Pancreas (tissue), 10 donors: ENCODE results near the gene TFPI2. TPM values are rescaled to one million over a fixed set of nuclear protein-coding genes. Genes with fewer than 3 reads are reported as not detected.
"Not testable (repeated sequence)": the region's sequence is repeated elsewhere in the genome, so short reads cannot be mapped to it uniquely, and the experiment has no call there.

Experiments
- ATAC-seq, 4 donors: fragments of 200-7000 bp; cut with Tn5 transposase; one replicate each; pipeline versions ENCODE4 v1.8.0 to v1.9.1; 2020; ENCODE audit warnings: mild to moderate bottlenecking in 4 of 4, moderate library complexity in 4 of 4
- DNase-seq, 6 donors: peaks; one replicate each; pipeline ENCODE4 v3.0.0-alpha.2; 2020
- FAIRE-seq: peaks from 2 replicates; lab custom pipeline; 2012; peaks lifted over from hg19 to GRCh38; lab: Jason Lieb, UNC
- H3K27ac ChIP-seq, 4 donors: fragments of 200-600 bp; sonication (generic); 1 replicate in 3 of 4; 2 replicates in 1 of 4; pipeline versions ENCODE4 v1.5.0 to v1.8.0; 2020
- H3K27me3 ChIP-seq, 4 donors: fragments of 200-600 bp; one replicate each; pipeline ENCODE4 v1.8.0; 2021
- H3K36me3 ChIP-seq, 3 donors: fragments of 200-600 bp; sonication (generic) in 1 of 3; one replicate each; pipeline versions ENCODE4 v1.5.0 to v1.8.0; 2020 to 2021
- H3K4me1 ChIP-seq, 3 donors: fragments of 200-600 bp; one replicate each; pipeline ENCODE4 v1.8.0; 2021
- H3K4me3 ChIP-seq, 4 donors: fragments of 200-600 bp; sonication (generic) in 2 of 4; one replicate each; pipeline versions ENCODE4 v1.5.0 to v1.8.0; 2020 to 2021
- H3K9me3 ChIP-seq, 4 donors: fragments of 200-600 bp; one replicate each; pipeline ENCODE4 v1.8.0; 2021
- WGBS, 2 donors: extraction: QIAGEN DNeasy Blood & Tissue Kit; methylation state at CpG; one replicate each; pipeline ENCODE4 v1.1.7; 2013; 5-methylcytosine and 5-hydroxymethylcytosine counted together
- intact Hi-C, 3 donors: fragments of 100-400 bp; cut with DNase I; formaldehyde crosslinking; loops; one replicate each; pipeline versions ENCODE4 v1.11.1 to v1.14.2; 2022
- polyA plus RNA-seq, 2 donors: library from polyadenylated mRNA; stranded (reverse); fragments of 200-250 nt; gene quantifications; one replicate each; pipeline ENCODE4 v1.2.3, GENCODE V29; 2013
- total RNA-seq, 6 donors: library from RNA; stranded (reverse); fragmentation: NEBNext Ultra II Directional in 4 of 6; extraction: Animal tissue kit (Norgen Biotek cat#: 25700) in 4 of 6; gene quantifications; one replicate each; pipeline versions ENCODE4 v1.2.1 to v1.2.4, GENCODE V29; 2021 to 2023
- TF ChIP-seq, protein P1 (sequence below), 4 donors: fragments of 200-600 bp; sonication (generic) in 3 of 4; IDR thresholded peaks; one replicate each; pipeline versions ENCODE4 v1.5.0 to v1.8.0; 2021; ENCODE audit warnings: antibody characterized with exemption in 4 of 4
- donor health status: healthy with polysubstance abuse.
- donor health status: DM: no; HTN: no; CAD: no; lungs with moderate emphysema.
- donor health status: DM: no; HTN: no; CAD: no.
- donor health status: control.
- donor health status: control.
- donor health status: Bipolar disorder and iron deficiency.
- donor health status: DM: yes; HTN: yes; CAD: no.
- donor health status: DM: no; HTN: no; CAD: no.
- donor health status: DM: no; HTN: no; CAD: no.
- donor health status: DM: yes; HTN: yes; CAD: no.

Gene TFPI2
- total and polyA plus RNA-seq, 8 donors, result 11.8 to 49.2 (median 19.5) TPM

- Histone ChIP-seq H3K36me3 (no peaks in the 10 kb centered on the region), H3K4me1 (no peaks in the 10 kb centered on the region), H3K27me3 (peaks cover 0 to 4% (median 0%) of the 10 kb centered on the region in 4 donors), H3K4me3 (no peak overlapping the region), H3K9me3 (no peaks in the 10 kb centered on the region), H3K27ac (peak overlapping the region in 2 of 4 donors; percentile 31 to 52)
- intact Hi-C loops, result no loop called here
- ATAC-seq, result peak in 1 of 4 donors; percentile 45
- FAIRE-seq, result peak; percentile 9
- DNase-seq, result no peak
- TF ChIP-seq, protein P1, sequence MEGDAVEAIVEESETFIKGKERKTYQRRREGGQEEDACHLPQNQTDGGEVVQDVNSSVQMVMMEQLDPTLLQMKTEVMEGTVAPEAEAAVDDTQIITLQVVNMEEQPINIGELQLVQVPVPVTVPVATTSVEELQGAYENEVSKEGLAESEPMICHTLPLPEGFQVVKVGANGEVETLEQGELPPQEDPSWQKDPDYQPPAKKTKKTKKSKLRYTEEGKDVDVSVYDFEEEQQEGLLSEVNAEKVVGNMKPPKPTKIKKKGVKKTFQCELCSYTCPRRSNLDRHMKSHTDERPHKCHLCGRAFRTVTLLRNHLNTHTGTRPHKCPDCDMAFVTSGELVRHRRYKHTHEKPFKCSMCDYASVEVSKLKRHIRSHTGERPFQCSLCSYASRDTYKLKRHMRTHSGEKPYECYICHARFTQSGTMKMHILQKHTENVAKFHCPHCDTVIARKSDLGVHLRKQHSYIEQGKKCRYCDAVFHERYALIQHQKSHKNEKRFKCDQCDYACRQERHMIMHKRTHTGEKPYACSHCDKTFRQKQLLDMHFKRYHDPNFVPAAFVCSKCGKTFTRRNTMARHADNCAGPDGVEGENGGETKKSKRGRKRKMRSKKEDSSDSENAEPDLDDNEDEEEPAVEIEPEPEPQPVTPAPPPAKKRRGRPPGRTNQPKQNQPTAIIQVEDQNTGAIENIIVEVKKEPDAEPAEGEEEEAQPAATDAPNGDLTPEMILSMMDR (IDR thresholded peaks at IDR 0.05), result no peak
- 20 to 26% methylated on average over 7 of the region's 7 CpGs for WGBS, 2 donors
These were observed 24.1 kb upstream of the TFPI2 start for GRCh38 chr7:93914581-93915066.

GRCh38 chr7:93913197-93913596 is 22.6 kb upstream of the TFPI2 start:
- Histone ChIP-seq H3K4me1 (no peaks in the 10 kb centered on the region), H3K27ac (no peak overlapping the region), H3K36me3 (no peaks in the 10 kb centered on the region), H3K27me3 (no peaks in the 10 kb centered on the region), H3K9me3 (no peaks in the 10 kb centered on the region), H3K4me3 (no peak overlapping the region)
- intact Hi-C loops, result no loop called here
- ATAC-seq (no peak), DNase-seq (no peak), FAIRE-seq (no peak)
- TF ChIP-seq, protein P1 (IDR thresholded peaks at IDR 0.05), result no peak

- H3K4me1 ChIP-seq, H3K27me3 ChIP-seq, H3K9me3 ChIP-seq, FAIRE-seq, H3K27ac ChIP-seq, ATAC-seq, H3K4me3 ChIP-seq, H3K36me3 ChIP-seq, intact Hi-C loops, DNase-seq: not testable (repeated sequence)
These were observed 21.1 kb upstream of the TFPI2 start for GRCh38 chr7:93911661-93912060.

- H3K27ac ChIP-seq, H3K4me3 ChIP-seq, H3K9me3 ChIP-seq, DNase-seq, H3K4me1 ChIP-seq, intact Hi-C loops, FAIRE-seq, H3K36me3 ChIP-seq, H3K27me3 ChIP-seq: not testable (repeated sequence)
- peak in 1 of 4 donors; percentile 40 for ATAC-seq
- WGBS, 2 donors, result 55 to 68% methylated on average over 2 to 3 of the region's 3 CpGs
These were observed 20.7 kb upstream of the TFPI2 start for GRCh38 chr7:93911242-93911641.

DNA sequence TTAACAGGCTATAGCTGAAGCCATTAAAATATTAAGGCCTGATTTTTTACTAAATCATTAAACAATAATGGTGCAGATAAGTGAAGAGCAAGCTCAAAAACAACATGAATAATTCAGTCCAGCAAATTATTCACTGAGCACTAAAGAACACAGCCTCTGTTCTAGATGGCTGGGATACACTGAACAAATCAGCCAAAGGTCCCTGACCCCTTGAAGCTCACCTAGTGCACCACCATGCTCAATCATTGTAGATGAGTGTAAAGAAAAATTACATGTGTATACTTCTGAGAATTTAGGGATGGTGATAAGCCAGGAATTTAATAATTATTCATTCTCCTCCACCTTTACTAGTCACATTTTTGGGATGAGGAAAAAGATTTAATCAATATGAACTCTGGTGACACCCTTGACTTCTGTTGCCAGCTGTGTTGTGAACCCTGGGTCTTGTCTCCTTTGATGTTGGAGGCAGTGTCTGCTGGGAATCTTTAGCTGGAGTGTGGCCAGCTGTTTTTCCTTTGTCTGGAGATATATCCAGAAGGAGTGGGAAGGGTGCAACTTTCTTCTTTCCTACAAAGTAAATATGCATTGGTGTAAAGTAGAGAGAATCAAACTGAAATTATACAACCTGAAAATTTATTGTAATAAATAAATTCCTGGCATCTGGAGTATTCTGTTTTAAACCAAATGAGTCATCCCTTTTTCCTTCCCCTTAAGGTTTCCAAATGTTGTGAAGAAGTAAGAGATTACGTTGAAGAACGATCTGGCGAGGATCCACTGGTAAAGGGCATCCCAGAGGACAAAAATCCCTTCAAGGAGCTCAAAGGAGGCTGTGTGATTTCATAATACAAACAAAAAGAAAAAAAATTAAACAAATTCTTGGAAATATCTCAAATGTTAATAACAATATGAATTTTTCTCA is 19.8 kb upstream of the TFPI2 start:
- TF ChIP-seq, protein P1 (IDR thresholded peaks at IDR 0.05), result no peak
- peak in 1 of 6 donors; percentile 4 for DNase-seq

DNA sequence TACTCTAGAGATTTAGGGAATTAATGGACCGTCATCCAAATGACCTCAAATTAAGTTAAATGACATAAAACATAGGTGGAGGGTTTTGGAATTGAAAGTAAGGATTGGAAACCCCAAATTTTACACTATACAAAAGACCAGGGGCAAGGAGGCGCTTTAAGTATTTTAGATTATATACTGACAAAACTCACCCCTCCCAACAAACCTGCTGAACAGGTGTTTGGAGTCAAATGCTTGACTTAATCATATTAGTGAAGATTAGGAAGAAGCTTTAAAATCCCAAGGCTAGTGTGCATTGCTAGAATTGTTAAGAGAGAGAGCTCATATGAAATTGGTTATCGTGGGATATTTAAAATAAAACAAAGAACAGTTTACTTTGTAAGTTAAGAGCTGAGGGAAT is 15.7 kb upstream of the TFPI2 start, which contains the start of gene GNGT1:
Gene GNGT1, plus strand, starts transcription at position 301 of the 400 bp plus-strand sequence. CDS start 180 bp downstream, outside the sequence.
- no peak within 1 kb of the TSS for H3K4me3 ChIP-seq
- H3K9me3 ChIP-seq, result no peaks in the 10 kb centered on the region
- H3K36me3 ChIP-seq, result no peaks in the 10 kb centered on the region
- TF ChIP-seq, protein P1 (IDR thresholded peaks at IDR 0.05), result no peak
- FAIRE-seq (no peak), ATAC-seq (no peak), DNase-seq (no peak)
- no peaks in the 10 kb centered on the region for H3K4me1 ChIP-seq
- intact Hi-C loops, result no loop called here
- H3K27me3 ChIP-seq, result no peaks in the 10 kb centered on the region
- no peak within 1 kb of the TSS for H3K27ac ChIP-seq
- WGBS, 2 donors, result 59 to 68% methylated on average over 3 of the region's 3 CpGs

More for the DNA sequence above, 19.8 kb upstream of the TFPI2 start:
- Histone ChIP-seq H3K27ac (no peak overlapping the region), H3K9me3 (no peaks in the 10 kb centered on the region), H3K27me3 (no peaks in the 10 kb centered on the region), H3K4me1 (no peaks in the 10 kb centered on the region), H3K36me3 (no peaks in the 10 kb centered on the region), H3K4me3 (no peak overlapping the region)
- intact Hi-C loops, result no loop called here
- 45 to 52% methylated on average over 3 of the region's 3 CpGs for WGBS, 2 donors
- ATAC-seq, result peak; percentile 46 to 80 (median 54)
- FAIRE-seq, result peak; percentile 73
